ENCODE measurements around the gene PTCH2.

GRCh38 chr1:44803312-44804095, 39.5 kb downstream of the PTCH2 start:
- TF ChIP-seq CTCF (conservative IDR thresholded peaks at IDR 0.05) (no peak), EZH2 (IDR thresholded peaks at IDR 0.05; ENCODE audit: low read depth) (no peak)
